ENCODE results near the gene RAB12. TPM values are rescaled to one million over a fixed set of nuclear protein-coding genes. Genes with fewer than 3 reads are reported as not detected.
A peak's percentile ranks its signal among the peaks of the same experiment; 100 is the strongest.

RAB12 gene
- total and polyA plus RNA-seq, 2 donors (not counting 1 experiment from before 2014, with no cell fraction given): 33.9 to 60.4 TPM

DNA sequence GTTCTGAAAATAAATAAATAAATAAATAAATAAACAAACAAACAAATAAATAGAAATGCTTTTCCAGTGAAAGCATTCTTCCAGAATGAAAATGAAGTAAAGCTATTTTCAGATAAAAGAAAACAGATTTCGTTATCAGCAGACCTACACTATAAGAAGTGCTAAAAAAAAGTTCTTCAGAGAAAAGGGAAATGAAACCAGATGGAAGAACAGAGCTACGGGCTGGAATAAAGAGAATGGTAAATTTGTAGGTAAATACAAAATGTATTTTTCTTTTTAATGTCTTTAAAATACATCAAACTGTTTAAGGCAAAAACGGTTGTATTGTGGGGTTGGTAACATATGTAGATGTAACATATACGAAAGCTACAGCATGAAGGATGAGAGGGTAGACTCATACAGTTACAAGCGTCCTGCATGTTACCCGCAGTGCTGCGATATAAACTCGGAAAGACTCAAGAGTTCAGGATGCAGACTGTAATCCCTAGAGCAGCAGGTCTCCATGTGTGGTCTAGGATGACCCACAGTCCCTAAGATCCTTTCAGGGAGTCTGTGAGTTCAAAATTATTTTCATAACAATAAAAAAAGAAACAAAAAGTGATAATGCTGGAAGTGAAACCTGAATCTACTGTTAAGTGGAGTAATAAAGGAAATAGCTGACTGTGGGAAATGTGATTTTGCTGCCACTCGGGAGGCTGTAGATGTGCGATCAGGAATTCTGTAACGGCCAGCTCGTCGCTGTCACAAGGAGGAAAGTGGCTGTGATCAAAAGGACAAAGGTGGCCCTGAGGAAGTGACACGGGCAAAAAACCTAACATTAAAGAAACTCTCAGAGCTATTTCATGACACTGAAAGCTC is 5.3 kb upstream of the RAB12 start:
- Histone ChIP-seq H3K4me3 (replicated peaks in 1 of 4; ENCODE audit: control extremely low read depth in 1 of 4, insufficient read depth in 1 of 4, low read depth in 3 of 4, low read length in 4 of 4) (peak overlapping the region in 1 of 4 experiments; percentile 18), H3K9me3 (ENCODE audit: control insufficient read depth, insufficient read depth, low read depth, low read length) (no peaks in the 10 kb centered on the region), H3K4me1 (ENCODE audit: control insufficient read depth, extremely low read depth, insufficient read depth, low read length) (peaks cover 2% of the 10 kb centered on the region), H3K27me3 (ENCODE audit: control insufficient read depth, insufficient read depth, low read length) (peaks cover 11% of the 10 kb centered on the region), H3K79me2 (ENCODE audit: control insufficient read depth, insufficient read depth, low read length) (no peaks in the 10 kb centered on the region), H3K36me3 (ENCODE audit: control insufficient read depth, insufficient read depth, low read length) (no peaks in the 10 kb centered on the region), H3K4me2 (ENCODE audit: extremely low read depth, insufficient read depth, low read length) (peak overlapping the region; percentile 23), H2AFZ (ENCODE audit: low read length) (no peak overlapping the region), H3K9ac (ENCODE audit: insufficient read depth, low read length) (no peak overlapping the region), H4K20me1 (ENCODE audit: control insufficient read depth, extremely low read depth, insufficient read depth, low read length) (no peaks in the 10 kb centered on the region), H3K27ac (ENCODE audit: insufficient read depth, low read length) (no peak overlapping the region)
- no peak for DNase-seq (ENCODE audit: low read depth in 2 of 2)
- TF ChIP-seq EZH2 (IDR thresholded peaks at IDR 0.05; ENCODE audit: low read length, missing control alignments) (no peak), CTCF (conservative IDR thresholded peaks at IDR 0.05 in 1 of 2, IDR thresholded peaks at IDR 0.05 in 1 of 2; ENCODE audit: low read depth in 1 of 2, low read length in 2 of 2) (no peak)

GRCh38 chr18:8605974-8606373 is 3.3 kb upstream of the RAB12 start:
- Histone ChIP-seq H3K9ac (ENCODE audit: insufficient read depth, low read length) (no peak overlapping the region), H4K20me1 (ENCODE audit: control insufficient read depth, extremely low read depth, insufficient read depth, low read length) (no peaks in the 10 kb centered on the region), H3K4me3 (replicated peaks in 1 of 4; ENCODE audit: control extremely low read depth in 1 of 4, insufficient read depth in 1 of 4, low read depth in 3 of 4, low read length in 4 of 4) (no peak overlapping the region), H2AFZ (ENCODE audit: low read length) (no peak overlapping the region), H3K9me3 (ENCODE audit: control insufficient read depth, insufficient read depth, low read depth, low read length) (no peaks in the 10 kb centered on the region), H3K36me3 (ENCODE audit: control insufficient read depth, insufficient read depth, low read length) (no peaks in the 10 kb centered on the region), H3K27ac (ENCODE audit: insufficient read depth, low read length) (no peak overlapping the region), H3K4me1 (ENCODE audit: control insufficient read depth, extremely low read depth, insufficient read depth, low read length) (peaks cover 3% of the 10 kb centered on the region), H3K79me2 (ENCODE audit: control insufficient read depth, insufficient read depth, low read length) (peaks cover 14% of the 10 kb centered on the region), H3K27me3 (ENCODE audit: control insufficient read depth, insufficient read depth, low read length) (peaks cover 9% of the 10 kb centered on the region), H3K4me2 (ENCODE audit: extremely low read depth, insufficient read depth, low read length) (no peak overlapping the region)
- TF ChIP-seq EZH2 (IDR thresholded peaks at IDR 0.05; ENCODE audit: low read length, missing control alignments) (no peak), CTCF (conservative IDR thresholded peaks at IDR 0.05 in 1 of 2, IDR thresholded peaks at IDR 0.05 in 1 of 2; ENCODE audit: low read depth in 1 of 2, low read length in 2 of 2) (no peak)
- DNase-seq (ENCODE audit: low read depth in 2 of 2): no peak

DNA sequence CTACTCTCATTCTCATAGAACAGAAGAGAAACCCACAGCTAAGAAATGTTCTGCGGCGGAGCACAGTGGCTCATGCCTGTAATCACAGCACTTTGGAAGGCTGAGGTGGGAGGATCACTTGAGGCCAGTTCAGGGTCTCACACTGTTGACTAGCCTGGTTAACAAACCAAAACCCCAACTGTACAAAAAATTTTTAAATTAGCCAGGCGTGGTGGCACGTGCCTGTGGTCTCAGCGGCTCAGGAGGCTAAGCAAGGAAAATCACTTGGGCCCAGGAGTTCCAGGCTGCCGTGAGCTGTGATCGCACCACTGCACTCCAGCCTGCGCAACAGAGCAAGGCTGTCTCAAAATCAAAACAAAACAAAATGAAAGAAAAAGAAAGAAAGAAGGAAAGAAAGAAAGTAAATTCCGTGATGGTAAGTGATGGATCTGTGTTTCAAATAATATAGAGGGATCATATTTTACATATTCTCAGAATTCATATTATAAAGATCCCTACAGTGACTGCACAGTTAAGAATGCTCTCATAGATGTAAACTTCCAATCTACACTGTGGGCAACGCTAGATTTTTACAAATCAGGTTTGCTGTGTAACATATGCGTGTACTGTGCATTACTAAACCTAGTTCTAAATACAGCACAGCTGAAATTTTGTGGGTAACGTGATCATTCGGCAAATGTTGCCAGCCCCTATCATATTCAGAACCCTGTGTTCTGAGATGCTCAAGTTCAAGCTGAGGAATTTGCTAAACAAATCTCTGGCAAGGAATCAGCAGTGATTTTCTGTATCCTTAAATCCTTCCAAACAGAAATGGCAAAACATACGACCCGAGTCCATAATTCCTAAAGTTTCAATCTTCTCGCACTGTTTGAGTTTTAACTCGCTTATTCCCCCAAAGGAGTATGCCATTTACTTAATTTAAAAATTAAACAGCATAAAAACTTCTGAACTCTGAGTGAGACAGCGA is 1.2 kb upstream of the RAB12 start:
- peak overlapping the region; percentile 57 for H3K9ac ChIP-seq (ENCODE audit: insufficient read depth, low read length)
- no peaks in the 10 kb centered on the region for H3K27me3 ChIP-seq (ENCODE audit: control insufficient read depth, insufficient read depth, low read length)
- H3K4me1 ChIP-seq (ENCODE audit: control insufficient read depth, extremely low read depth, insufficient read depth, low read length): peaks cover 6% of the 10 kb centered on the region
- H2AFZ ChIP-seq (ENCODE audit: low read length): peak overlapping the region; percentile 76
- H3K27ac ChIP-seq (ENCODE audit: insufficient read depth, low read length): peak overlapping the region; percentile 67
- H3K36me3 ChIP-seq (ENCODE audit: control insufficient read depth, insufficient read depth, low read length): peaks cover 2% of the 10 kb centered on the region
- H3K4me3 ChIP-seq (replicated peaks in 1 of 4; ENCODE audit: control extremely low read depth in 1 of 4, insufficient read depth in 1 of 4, low read depth in 3 of 4, low read length in 4 of 4): peak overlapping the region; percentile 53 to 88 (median 60)
- TF ChIP-seq CTCF (conservative IDR thresholded peaks at IDR 0.05 in 1 of 2, IDR thresholded peaks at IDR 0.05 in 1 of 2; ENCODE audit: low read depth in 1 of 2, low read length in 2 of 2): no peak
- TF ChIP-seq EZH2 (IDR thresholded peaks at IDR 0.05; ENCODE audit: low read length, missing control alignments): no peak
- peak in 1 of 2 donors; percentile 74 for DNase-seq (ENCODE audit: low read depth in 2 of 2)
- H3K4me2 ChIP-seq (ENCODE audit: extremely low read depth, insufficient read depth, low read length): peak overlapping the region; percentile 95
- peaks cover 34% of the 10 kb centered on the region for H3K79me2 ChIP-seq (ENCODE audit: control insufficient read depth, insufficient read depth, low read length)
- H3K9me3 ChIP-seq (ENCODE audit: control insufficient read depth, insufficient read depth, low read depth, low read length): no peaks in the 10 kb centered on the region
- H4K20me1 ChIP-seq (ENCODE audit: control insufficient read depth, extremely low read depth, insufficient read depth, low read length): no peaks in the 10 kb centered on the region

Measured in fibroblast of lung (primary cell).